NOMO-1 (cell line): ENCODE data around the gene PRR20C.
"Not testable (repeated sequence)": the region's sequence is repeated elsewhere in the genome, so short reads cannot be mapped to it uniquely, and the experiment has no call there.

ENCODE experiments used
- DNase-seq, 2 experiments: peaks; one replicate each; lab custom pipeline; 2025; ENCODE audit not compliant: unreplicated experiment in 2 of 2; lab: John Stamatoyannopoulos, UW

The PRR20C gene

DNA sequence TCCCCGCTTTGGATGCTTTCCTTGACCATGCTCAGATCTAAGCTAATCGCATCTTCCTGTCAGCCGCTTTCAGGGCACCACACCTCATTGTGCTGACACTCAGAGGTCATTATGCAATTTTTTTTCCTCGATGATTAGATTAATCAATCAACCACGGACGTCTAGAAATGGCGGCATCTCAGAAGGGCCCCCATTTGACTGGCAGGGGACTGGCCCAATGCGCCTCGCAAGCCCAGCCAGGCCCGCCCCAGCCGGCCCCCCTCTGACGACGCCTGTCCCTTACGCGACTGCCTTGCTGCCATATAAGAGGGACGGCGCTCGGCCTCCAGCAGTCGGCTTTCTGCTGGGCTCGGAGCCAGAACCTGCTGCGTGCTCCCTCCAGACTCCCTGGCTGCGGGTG is at the start of gene PRR20C:
Gene PRR20C, plus strand, starts transcription at position 301 of the 400 bp plus-strand sequence. CDS start 387 bp downstream, outside the sequence.
- DNase-seq = not testable (repeated sequence)

DNA sequence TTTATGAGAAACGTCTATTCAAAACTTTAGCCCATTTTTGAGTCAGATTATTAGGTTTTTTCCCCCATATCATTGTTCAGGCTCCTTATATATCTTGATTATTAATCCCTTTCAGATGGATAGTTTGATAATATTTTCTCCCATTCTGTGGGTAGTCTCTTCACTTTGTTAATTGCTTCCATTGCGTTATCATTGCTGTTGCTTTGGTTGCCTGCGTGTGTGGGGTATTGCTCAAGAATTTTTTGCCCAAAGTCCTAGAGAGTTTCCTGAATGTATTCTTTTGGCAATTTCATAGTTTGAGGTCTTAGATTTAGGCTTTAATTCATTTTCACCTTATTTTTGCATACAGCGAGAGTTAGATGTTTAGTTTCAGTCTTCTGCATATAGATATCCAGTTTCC is 38.9 kb upstream of the PRR20C start:
- no peak for DNase-seq

DNA sequence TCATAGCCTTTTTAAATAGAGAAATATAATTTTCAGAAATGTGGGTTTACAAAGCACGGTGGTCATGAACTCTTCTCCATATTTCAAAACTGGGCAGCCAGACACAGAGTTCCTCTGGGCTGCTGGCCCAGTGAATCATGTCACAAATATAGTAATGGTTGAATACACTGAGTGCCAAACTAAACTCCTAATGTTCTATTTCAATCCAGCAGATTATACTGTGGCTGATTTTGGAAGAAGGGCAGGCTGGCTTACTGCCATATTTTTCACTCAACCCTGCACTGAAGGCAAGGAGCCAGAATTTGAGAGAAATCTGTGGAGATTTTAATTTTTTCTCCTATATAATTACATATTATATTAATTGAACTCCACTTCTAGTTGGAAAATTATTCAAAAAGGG is 30.2 kb upstream of the PRR20C start:
- no peak for DNase-seq

DNA sequence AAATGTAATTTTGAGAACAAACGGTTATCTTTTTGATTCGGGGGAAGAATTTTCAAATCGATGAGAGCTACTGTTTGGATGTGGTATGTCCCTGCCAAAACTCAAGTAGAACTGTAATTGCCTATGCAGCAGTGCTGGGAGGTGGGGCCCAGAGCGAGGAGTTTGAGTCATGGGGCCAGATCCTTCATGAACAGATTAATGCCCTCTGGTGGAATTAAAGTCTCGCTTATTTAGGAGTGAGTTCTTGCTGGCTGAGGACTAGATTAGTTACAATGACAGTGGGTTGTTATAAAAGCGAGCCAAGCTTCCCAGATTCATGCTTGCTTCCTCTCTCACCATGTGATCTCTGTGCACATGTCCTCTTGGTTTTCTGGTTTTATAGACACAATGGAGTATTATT is 25.0 kb upstream of the PRR20C start:
- no peak for DNase-seq

DNA sequence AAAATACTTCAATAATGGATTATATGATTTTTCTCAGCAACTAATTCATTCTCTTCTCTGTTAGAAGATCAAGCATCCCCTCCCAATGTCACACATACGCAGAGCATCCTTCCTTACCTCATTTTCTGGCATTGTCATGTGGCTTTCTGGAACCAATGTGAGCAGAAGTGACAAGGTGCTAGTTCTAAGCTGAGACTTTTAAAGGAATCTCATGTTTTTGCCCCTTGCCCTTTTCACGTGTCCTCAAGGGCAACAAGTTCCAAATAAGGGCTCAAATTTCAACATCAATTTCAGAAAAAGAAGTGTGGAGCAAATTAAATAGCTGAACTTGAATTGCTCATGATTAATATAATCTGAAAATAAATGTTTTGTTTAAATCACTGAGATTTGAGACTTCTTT is 17.8 kb upstream of the PRR20C start:
- no peak for DNase-seq

DNA sequence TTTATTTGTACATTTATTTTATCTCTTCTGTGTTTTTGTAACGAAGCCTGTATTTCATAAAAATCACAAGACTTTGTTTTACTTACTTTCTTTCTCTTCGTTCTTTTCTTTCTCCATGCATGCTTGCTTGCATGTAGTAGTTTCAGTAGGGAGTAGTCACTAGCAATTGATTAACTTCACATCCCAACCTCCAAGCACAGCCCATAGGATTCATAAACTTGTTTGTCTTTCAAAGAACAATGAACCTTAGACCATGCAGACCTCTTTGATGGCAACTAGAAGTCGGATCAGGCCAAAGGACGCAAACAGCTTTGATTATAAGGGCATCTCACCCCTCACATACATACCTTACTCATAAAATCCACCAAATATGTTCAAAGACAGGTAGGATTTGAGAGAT is 16.3 kb upstream of the PRR20C start:
- no peak for DNase-seq

DNA sequence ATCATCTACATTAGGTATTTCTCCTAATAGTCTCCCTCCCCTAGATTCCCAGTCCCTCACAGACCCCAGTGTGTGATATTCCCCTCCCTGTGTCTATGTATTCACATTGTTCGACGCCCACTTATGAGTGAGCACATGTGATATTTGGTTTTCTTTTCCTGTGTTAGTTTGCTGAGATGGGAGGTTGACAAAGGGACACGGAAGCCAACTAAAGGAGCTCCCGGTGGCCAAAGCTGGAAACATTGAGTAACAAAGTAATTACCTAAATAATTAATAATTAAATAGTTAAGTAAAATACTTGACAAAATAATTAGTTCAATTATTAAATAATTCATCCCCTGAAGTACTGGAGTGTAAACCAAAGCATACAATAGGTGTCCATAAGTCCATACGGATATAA is 14.9 kb upstream of the PRR20C start:
- no peak for DNase-seq

DNA sequence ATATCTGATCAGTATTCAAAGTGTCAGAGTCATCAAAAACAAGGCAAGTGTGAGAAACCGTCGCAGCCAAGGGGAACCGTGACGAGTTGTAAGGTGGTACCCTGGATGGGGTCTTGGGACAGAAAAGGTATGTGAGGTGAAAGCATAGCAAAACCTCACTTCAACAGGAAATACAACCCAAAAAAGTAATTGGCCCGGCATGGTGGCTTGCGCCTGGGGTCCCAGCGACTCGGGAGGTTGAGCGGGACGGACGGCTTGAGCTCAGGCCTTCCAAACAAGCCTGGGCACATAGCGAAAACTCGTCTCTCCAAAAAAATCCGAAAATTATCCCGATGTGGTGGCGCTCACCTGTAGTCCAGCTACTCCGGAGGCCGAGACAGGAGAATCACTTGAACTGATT is 14.1 kb upstream of the PRR20C start:
- DNase-seq = not testable (repeated sequence)

DNA sequence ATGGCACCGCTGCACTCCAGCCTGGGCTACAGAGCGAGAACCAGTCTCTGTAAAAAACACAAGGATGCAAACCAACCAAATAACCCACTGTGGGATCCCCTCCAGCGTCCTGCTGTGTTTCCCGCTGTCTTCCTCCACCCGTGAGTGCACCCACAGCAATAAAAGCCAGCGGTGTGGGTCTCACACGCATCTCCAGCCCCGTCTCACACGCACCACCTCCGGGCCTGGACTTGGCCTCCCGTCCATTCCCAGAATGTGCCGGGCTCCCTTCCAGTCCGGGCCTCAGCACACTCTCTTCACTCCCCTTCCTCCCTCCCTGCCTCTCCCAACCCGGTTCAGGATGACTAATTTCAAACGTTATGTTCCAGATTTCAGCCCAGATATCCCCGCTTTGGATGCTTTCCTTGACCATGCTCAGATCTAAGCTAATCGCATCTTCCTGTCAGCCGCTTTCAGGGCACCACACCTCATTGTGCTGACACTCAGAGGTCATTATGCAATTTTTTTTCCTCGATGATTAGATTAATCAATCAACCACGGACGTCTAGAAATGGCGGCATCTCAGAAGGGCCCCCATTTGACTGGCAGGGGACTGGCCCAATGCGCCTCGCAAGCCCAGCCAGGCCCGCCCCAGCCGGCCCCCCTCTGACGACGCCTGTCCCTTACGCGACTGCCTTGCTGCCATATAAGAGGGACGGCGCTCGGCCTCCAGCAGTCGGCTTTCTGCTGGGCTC is 13.5 kb upstream of the PRR20C start, which contains the start of gene PRR20A:
Gene PRR20A, plus strand, starts transcription at position 684 of the 734 bp plus-strand sequence. CDS start 387 bp downstream, outside the sequence.
- DNase-seq = not testable (repeated sequence)

DNA sequence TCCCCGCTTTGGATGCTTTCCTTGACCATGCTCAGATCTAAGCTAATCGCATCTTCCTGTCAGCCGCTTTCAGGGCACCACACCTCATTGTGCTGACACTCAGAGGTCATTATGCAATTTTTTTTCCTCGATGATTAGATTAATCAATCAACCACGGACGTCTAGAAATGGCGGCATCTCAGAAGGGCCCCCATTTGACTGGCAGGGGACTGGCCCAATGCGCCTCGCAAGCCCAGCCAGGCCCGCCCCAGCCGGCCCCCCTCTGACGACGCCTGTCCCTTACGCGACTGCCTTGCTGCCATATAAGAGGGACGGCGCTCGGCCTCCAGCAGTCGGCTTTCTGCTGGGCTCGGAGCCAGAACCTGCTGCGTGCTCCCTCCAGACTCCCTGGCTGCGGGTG is 6.7 kb upstream of the PRR20C start, which contains the start of gene PRR20B:
Gene PRR20B, plus strand, starts transcription at position 301 of the 400 bp plus-strand sequence. CDS start 387 bp downstream, outside the sequence.
- DNase-seq = not testable (repeated sequence)

DNA sequence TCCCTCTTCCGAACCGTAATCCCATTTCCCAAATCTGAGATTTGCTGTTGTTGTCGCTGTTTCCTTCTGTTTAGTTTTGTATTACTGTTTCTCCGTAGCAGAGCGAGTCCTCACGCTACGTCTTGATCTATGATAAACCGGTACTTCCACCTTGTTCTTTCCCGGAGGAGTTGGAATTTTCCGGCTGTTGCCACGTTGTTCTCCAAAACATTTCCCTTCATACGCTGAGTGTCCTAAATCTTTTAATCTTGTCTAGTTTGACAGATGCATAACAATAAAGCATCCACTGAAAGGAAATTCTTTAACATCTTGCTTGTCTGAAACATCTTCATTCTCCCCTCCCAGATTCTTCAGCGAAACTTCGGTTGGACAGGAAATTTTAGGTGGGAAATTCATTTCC is 5.8 kb upstream of the PRR20C start:
- not testable (repeated sequence) for DNase-seq

DNA sequence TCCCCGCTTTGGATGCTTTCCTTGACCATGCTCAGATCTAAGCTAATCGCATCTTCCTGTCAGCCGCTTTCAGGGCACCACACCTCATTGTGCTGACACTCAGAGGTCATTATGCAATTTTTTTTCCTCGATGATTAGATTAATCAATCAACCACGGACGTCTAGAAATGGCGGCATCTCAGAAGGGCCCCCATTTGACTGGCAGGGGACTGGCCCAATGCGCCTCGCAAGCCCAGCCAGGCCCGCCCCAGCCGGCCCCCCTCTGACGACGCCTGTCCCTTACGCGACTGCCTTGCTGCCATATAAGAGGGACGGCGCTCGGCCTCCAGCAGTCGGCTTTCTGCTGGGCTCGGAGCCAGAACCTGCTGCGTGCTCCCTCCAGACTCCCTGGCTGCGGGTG is 6.5 kb downstream of the PRR20C start, which contains the start of gene PRR20D:
Gene PRR20D, plus strand, starts transcription at position 301 of the 400 bp plus-strand sequence. CDS start 387 bp downstream, outside the sequence.
- not testable (repeated sequence) for DNase-seq

DNA sequence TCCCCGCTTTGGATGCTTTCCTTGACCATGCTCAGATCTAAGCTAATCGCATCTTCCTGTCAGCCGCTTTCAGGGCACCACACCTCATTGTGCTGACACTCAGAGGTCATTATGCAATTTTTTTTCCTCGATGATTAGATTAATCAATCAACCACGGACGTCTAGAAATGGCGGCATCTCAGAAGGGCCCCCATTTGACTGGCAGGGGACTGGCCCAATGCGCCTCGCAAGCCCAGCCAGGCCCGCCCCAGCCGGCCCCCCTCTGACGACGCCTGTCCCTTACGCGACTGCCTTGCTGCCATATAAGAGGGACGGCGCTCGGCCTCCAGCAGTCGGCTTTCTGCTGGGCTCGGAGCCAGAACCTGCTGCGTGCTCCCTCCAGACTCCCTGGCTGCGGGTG is 13.0 kb downstream of the PRR20C start, which contains the start of gene PRR20E:
Gene PRR20E, plus strand, starts transcription at position 301 of the 400 bp plus-strand sequence. CDS start 387 bp downstream, outside the sequence.
- DNase-seq = not testable (repeated sequence)

DNA sequence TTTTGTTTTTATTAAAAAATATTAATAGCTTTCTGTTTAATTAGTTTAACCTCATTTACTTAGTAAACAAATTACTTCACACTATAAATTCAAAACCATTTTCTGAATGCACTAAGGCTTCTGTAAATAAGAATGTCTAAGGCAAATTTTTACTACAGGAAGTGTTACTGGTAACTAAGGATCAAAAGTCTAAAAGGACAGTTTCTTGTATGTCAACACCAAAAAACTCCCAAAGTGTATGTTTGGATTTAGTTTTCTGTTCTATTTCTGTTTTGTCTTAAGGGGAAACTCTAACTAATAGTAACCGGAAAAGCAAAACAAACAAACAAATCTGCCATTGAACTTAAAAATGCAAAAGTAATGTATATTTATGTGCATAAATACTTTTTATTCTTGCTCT is 37.8 kb downstream of the PRR20C start:
- DNase-seq = no peak
